ENCODE measurements around the gene UBXN11. TPM values are rescaled to one million over a fixed set of nuclear protein-coding genes. Genes with fewer than 3 reads are reported as not detected.
"Not testable (repeated sequence)": the region's sequence is repeated elsewhere in the genome, so short reads cannot be mapped to it uniquely, and the experiment has no call there.

The UBXN11 gene
- total RNA-seq, 1 donor from 2014 or later = 7.1 TPM

- no peaks in the 10 kb centered on the region for H3K27me3 ChIP-seq
- H3K36me3 ChIP-seq = no peaks in the 10 kb centered on the region
- no peak overlapping the region for H3K27ac ChIP-seq
- peak in 1 of 2 donors; percentile 81 for DNase-seq (ENCODE audit: extremely low spot score in 2 of 2)
- H3K4me1 ChIP-seq = peaks cover 12% of the 10 kb centered on the region
- no peak for TF ChIP-seq CTCF (IDR thresholded peaks at IDR 0.05)
- TF ChIP-seq POLR2A (IDR thresholded peaks at IDR 0.05) = no peak
- no peak for TF ChIP-seq POLR2AphosphoS5 (IDR thresholded peaks at IDR 0.05; ENCODE audit: insufficient read depth in 1 of 2, low read depth in 1 of 2)
- intact Hi-C loops (cut with DNase I) = no loop called here
- H3K4me3 ChIP-seq = no peak overlapping the region
- no peaks in the 10 kb centered on the region for H3K9me3 ChIP-seq
Measured at GRCh38 chr1:26295194-26296138, 11.0 kb downstream of the UBXN11 start.

- intact Hi-C loops (cut with DNase I) = no loop called here
Measured at GRCh38 chr1:26293911-26294463, 12.4 kb downstream of the UBXN11 start.

GRCh38 chr1:26292735-26293134, 13.7 kb downstream of the UBXN11 start:
- peaks cover 35% of the 10 kb centered on the region for H3K4me1 ChIP-seq
- H3K36me3 ChIP-seq; DNase-seq (ENCODE audit: extremely low spot score in 2 of 2); H3K9me3 ChIP-seq; H3K27me3 ChIP-seq; H3K27ac ChIP-seq; H3K4me3 ChIP-seq; intact Hi-C loops (cut with DNase I): not testable (repeated sequence)

More at GRCh38 chr1:26293911-26294463, 12.4 kb downstream of the UBXN11 start:
- H3K27ac ChIP-seq = no peak overlapping the region
- TF ChIP-seq POLR2AphosphoS5 (IDR thresholded peaks at IDR 0.05; ENCODE audit: insufficient read depth in 1 of 2, low read depth in 1 of 2) = no peak
- no peak for TF ChIP-seq POLR2A (IDR thresholded peaks at IDR 0.05)
- TF ChIP-seq CTCF (IDR thresholded peaks at IDR 0.05) = no peak
- H3K4me1 ChIP-seq = peaks cover 24% of the 10 kb centered on the region
- peak in 1 of 2 donors; percentile 81 for DNase-seq (ENCODE audit: extremely low spot score in 2 of 2)
- no peaks in the 10 kb centered on the region for H3K27me3 ChIP-seq
- H3K36me3 ChIP-seq = no peaks in the 10 kb centered on the region
- no peak overlapping the region for H3K4me3 ChIP-seq
- no peaks in the 10 kb centered on the region for H3K9me3 ChIP-seq

DNA sequence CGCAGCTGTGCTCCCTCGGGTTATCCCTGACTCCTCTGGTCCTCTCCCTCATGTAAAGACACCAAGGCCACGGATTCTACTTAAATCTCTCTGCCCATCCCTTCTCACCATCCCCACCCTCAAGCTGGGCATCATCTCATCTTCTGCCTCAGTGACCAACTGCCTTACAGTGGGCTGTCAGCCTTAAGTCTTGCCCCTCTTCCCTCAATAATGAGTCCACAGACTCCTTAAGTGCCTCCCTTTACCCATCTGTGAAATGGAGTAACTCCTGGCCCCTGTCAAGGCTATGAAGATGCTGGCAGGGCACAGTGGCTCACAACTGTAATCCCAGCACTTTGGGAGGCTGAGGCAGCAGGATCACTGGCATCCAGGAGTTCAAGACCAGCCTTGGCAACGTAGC, 14.5 kb downstream of the UBXN11 start:
- no peak overlapping the region for H3K4me3 ChIP-seq
- no peaks in the 10 kb centered on the region for H3K36me3 ChIP-seq
- H3K9me3 ChIP-seq = no peaks in the 10 kb centered on the region
- no peaks in the 10 kb centered on the region for H3K27me3 ChIP-seq
- no peak for DNase-seq (ENCODE audit: extremely low spot score in 2 of 2)
- H3K4me1 ChIP-seq = peaks cover 43% of the 10 kb centered on the region
- intact Hi-C loops (cut with DNase I) = no loop called here
- no peak overlapping the region for H3K27ac ChIP-seq
- TF ChIP-seq POLR2AphosphoS5 (IDR thresholded peaks at IDR 0.05; ENCODE audit: insufficient read depth in 1 of 2, low read depth in 1 of 2) = no peak
- TF ChIP-seq CTCF (IDR thresholded peaks at IDR 0.05) = no peak
- TF ChIP-seq POLR2A (IDR thresholded peaks at IDR 0.05) = no peak

DNA sequence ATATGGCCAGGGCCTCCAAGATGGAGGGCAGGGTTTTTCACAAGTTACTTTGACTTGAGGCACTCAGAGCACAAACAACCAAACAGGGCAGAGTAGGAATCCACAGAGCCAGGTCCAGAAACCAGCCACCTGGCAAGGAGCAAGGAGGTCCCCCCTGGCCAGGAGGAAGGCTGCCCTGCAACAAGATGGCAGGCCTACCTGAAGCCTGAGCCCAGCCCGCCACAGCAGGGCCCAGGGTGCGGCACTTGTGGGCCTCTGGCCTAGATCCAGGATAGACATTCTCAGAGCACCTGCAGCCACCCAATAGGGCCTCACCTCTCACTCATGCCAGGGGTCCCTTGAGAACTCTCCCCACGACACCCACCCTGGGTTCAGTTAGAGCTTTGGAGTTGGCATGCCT, 15.0 kb downstream of the UBXN11 start:
- no peaks in the 10 kb centered on the region for H3K36me3 ChIP-seq
- intact Hi-C loops (cut with DNase I) = no loop called here
- no peaks in the 10 kb centered on the region for H3K9me3 ChIP-seq
- no peak overlapping the region for H3K4me3 ChIP-seq
- no peak for TF ChIP-seq POLR2AphosphoS5 (IDR thresholded peaks at IDR 0.05; ENCODE audit: insufficient read depth in 1 of 2, low read depth in 1 of 2)
- no peak for TF ChIP-seq CTCF (IDR thresholded peaks at IDR 0.05)
- TF ChIP-seq POLR2A (IDR thresholded peaks at IDR 0.05) = no peak
- peaks cover 46% of the 10 kb centered on the region for H3K4me1 ChIP-seq
- H3K27me3 ChIP-seq = no peaks in the 10 kb centered on the region
- peak in 1 of 2 donors; percentile 76 for DNase-seq (ENCODE audit: extremely low spot score in 2 of 2)
- no peak overlapping the region for H3K27ac ChIP-seq
